ENCODE measurements around the gene FANCM.

The FANCM gene

GRCh38 chr14:45103806-45104205 is 31.9 kb upstream of the FANCM start:
- no peak for TF ChIP-seq EZH2 (IDR thresholded peaks at IDR 0.05; ENCODE audit: borderline replicate concordance, low read length)
- TF ChIP-seq CTCF (IDR thresholded peaks at IDR 0.05; ENCODE audit: low read length), result no peak
- Histone ChIP-seq H3K79me2 (ENCODE audit: insufficient read depth, low read length) (peaks cover 9% of the 10 kb centered on the region), H3K4me3 (ENCODE audit: low read depth, low read length, poor library complexity, severe bottlenecking) (no peak overlapping the region), H3K4me2 (ENCODE audit: low read length) (no peak overlapping the region), H3K9me2 (ENCODE audit: low read depth, low read length) (no peaks in the 10 kb centered on the region), H3K9ac (ENCODE audit: low read length) (no peak overlapping the region), H3F3A (ENCODE audit: insufficient read depth, low read length) (no peaks in the 10 kb centered on the region), H3K9me3 (ENCODE audit: low read length) (no peaks in the 10 kb centered on the region), H4K20me1 (ENCODE audit: insufficient read depth, low read length) (no peaks in the 10 kb centered on the region), H3K4me1 (ENCODE audit: insufficient read depth, low read length, severe bottlenecking) (no peaks in the 10 kb centered on the region), H3K36me3 (ENCODE audit: insufficient read depth, low read length) (peaks cover 93% of the 10 kb centered on the region), H3K27ac (ENCODE audit: low read depth, low read length, poor library complexity, severe bottlenecking) (no peak overlapping the region), H3K27me3 (ENCODE audit: insufficient read depth, low read length) (no peaks in the 10 kb centered on the region), H2AFZ (ENCODE audit: low read length) (no peak overlapping the region)

GRCh38 chr14:45104561-45104960 is 31.2 kb upstream of the FANCM start:
- TF ChIP-seq CTCF (IDR thresholded peaks at IDR 0.05; ENCODE audit: low read length) (no peak), EZH2 (IDR thresholded peaks at IDR 0.05; ENCODE audit: borderline replicate concordance, low read length) (no peak)
- Histone ChIP-seq H4K20me1 (ENCODE audit: insufficient read depth, low read length) (no peaks in the 10 kb centered on the region), H3F3A (ENCODE audit: insufficient read depth, low read length) (no peaks in the 10 kb centered on the region), H3K4me1 (ENCODE audit: insufficient read depth, low read length, severe bottlenecking) (no peaks in the 10 kb centered on the region), H3K36me3 (ENCODE audit: insufficient read depth, low read length) (peaks cover 92% of the 10 kb centered on the region), H3K27me3 (ENCODE audit: insufficient read depth, low read length) (no peaks in the 10 kb centered on the region), H2AFZ (ENCODE audit: low read length) (no peak overlapping the region), H3K9ac (ENCODE audit: low read length) (no peak overlapping the region), H3K79me2 (ENCODE audit: insufficient read depth, low read length) (peaks cover 7% of the 10 kb centered on the region), H3K27ac (ENCODE audit: low read depth, low read length, poor library complexity, severe bottlenecking) (no peak overlapping the region), H3K9me3 (ENCODE audit: low read length) (no peaks in the 10 kb centered on the region), H3K9me2 (ENCODE audit: low read depth, low read length) (no peaks in the 10 kb centered on the region), H3K4me2 (ENCODE audit: low read length) (no peak overlapping the region), H3K4me3 (ENCODE audit: low read depth, low read length, poor library complexity, severe bottlenecking) (no peak overlapping the region)

GRCh38 chr14:45112896-45113781 is 22.6 kb upstream of the FANCM start:
- Histone ChIP-seq H3K9ac (ENCODE audit: low read length) (no peak overlapping the region), H2AFZ (ENCODE audit: low read length) (no peak overlapping the region), H3K36me3 (ENCODE audit: insufficient read depth, low read length) (peaks cover 97% of the 10 kb centered on the region), H3K4me1 (ENCODE audit: insufficient read depth, low read length, severe bottlenecking) (no peaks in the 10 kb centered on the region), H3K9me3 (ENCODE audit: low read length) (no peaks in the 10 kb centered on the region), H3K79me2 (ENCODE audit: insufficient read depth, low read length) (no peaks in the 10 kb centered on the region), H3K27me3 (ENCODE audit: insufficient read depth, low read length) (no peaks in the 10 kb centered on the region), H4K20me1 (ENCODE audit: insufficient read depth, low read length) (no peaks in the 10 kb centered on the region), H3K4me2 (ENCODE audit: low read length) (no peak overlapping the region), H3K9me2 (ENCODE audit: low read depth, low read length) (no peaks in the 10 kb centered on the region), H3F3A (ENCODE audit: insufficient read depth, low read length) (no peaks in the 10 kb centered on the region), H3K4me3 (ENCODE audit: low read depth, low read length, poor library complexity, severe bottlenecking) (no peak overlapping the region), H3K27ac (ENCODE audit: low read depth, low read length, poor library complexity, severe bottlenecking) (no peak overlapping the region)
- TF ChIP-seq EZH2 (IDR thresholded peaks at IDR 0.05; ENCODE audit: borderline replicate concordance, low read length) (no peak), CTCF (IDR thresholded peaks at IDR 0.05; ENCODE audit: low read length) (no peak)
